ENCODE measurements around the gene C3orf85.
"Not testable (repeated sequence)": the region's sequence is repeated elsewhere in the genome, so short reads cannot be mapped to it uniquely, and the experiment has no call there.

Gene C3orf85

GRCh38 chr3:109132801-109133473 is 3.6 kb upstream of the C3orf85 start:
- Histone ChIP-seq H3K27me3 (ENCODE audit: control insufficient read depth, low read length) (no peaks in the 10 kb centered on the region), H3K27ac (ENCODE audit: low read depth, low read length) (no peak overlapping the region), H3K4me1 (ENCODE audit: control insufficient read depth, low read length) (no peaks in the 10 kb centered on the region), H3K36me3 (ENCODE audit: control insufficient read depth, low read length) (no peaks in the 10 kb centered on the region), H4K20me1 (ENCODE audit: control insufficient read depth, insufficient read depth, low read depth, low read length) (no peaks in the 10 kb centered on the region), H3K9me3 (ENCODE audit: control insufficient read depth, insufficient read depth, low read length) (no peaks in the 10 kb centered on the region), H3F3A (ENCODE audit: control insufficient read depth, insufficient read depth) (no peaks in the 10 kb centered on the region), H3K79me2 (ENCODE audit: control insufficient read depth, low read length) (no peaks in the 10 kb centered on the region), H3K4me3 (ENCODE audit: low read length) (no peak overlapping the region), H3K4me2 (ENCODE audit: low read length) (no peak overlapping the region), H3K9me2 (replicated peaks; ENCODE audit: control insufficient read depth, low read length) (no peaks in the 10 kb centered on the region)
- TF ChIP-seq CTCF (IDR thresholded peaks at IDR 0.05; ENCODE audit: low read depth, low read length, poor library complexity, severe bottlenecking) (no peak), EZH2phosphoT487 (IDR thresholded peaks at IDR 0.05; ENCODE audit: borderline replicate concordance, low read length) (no peak)

GRCh38 chr3:109133474-109133816 is 3.1 kb upstream of the C3orf85 start:
- H4K20me1 ChIP-seq (ENCODE audit: control insufficient read depth, insufficient read depth, low read depth, low read length); H3K27me3 ChIP-seq (ENCODE audit: control insufficient read depth, low read length); H3K27ac ChIP-seq (ENCODE audit: low read depth, low read length); H3K79me2 ChIP-seq (ENCODE audit: control insufficient read depth, low read length); H3K4me1 ChIP-seq (ENCODE audit: control insufficient read depth, low read length); H3F3A ChIP-seq (ENCODE audit: control insufficient read depth, insufficient read depth); H3K4me3 ChIP-seq (ENCODE audit: low read length); H3K36me3 ChIP-seq (ENCODE audit: control insufficient read depth, low read length); H3K4me2 ChIP-seq (ENCODE audit: low read length); H3K9me3 ChIP-seq (ENCODE audit: control insufficient read depth, insufficient read depth, low read length); H3K9me2 ChIP-seq (replicated peaks; ENCODE audit: control insufficient read depth, low read length): not testable (repeated sequence)

GRCh38 chr3:109137761-109138160 is 1.2 kb downstream of the C3orf85 start:
- Histone ChIP-seq H3K27ac (ENCODE audit: low read depth, low read length) (no peak overlapping the region), H3K4me2 (ENCODE audit: low read length) (no peak overlapping the region), H3K27me3 (ENCODE audit: control insufficient read depth, low read length) (no peaks in the 10 kb centered on the region), H3K9me2 (replicated peaks; ENCODE audit: control insufficient read depth, low read length) (no peaks in the 10 kb centered on the region), H3K4me3 (ENCODE audit: low read length) (no peak overlapping the region), H3K79me2 (ENCODE audit: control insufficient read depth, low read length) (no peaks in the 10 kb centered on the region), H3K4me1 (ENCODE audit: control insufficient read depth, low read length) (no peaks in the 10 kb centered on the region), H3K9me3 (ENCODE audit: control insufficient read depth, insufficient read depth, low read length) (no peaks in the 10 kb centered on the region), H3F3A (ENCODE audit: control insufficient read depth, insufficient read depth) (no peaks in the 10 kb centered on the region), H3K36me3 (ENCODE audit: control insufficient read depth, low read length) (no peaks in the 10 kb centered on the region), H4K20me1 (ENCODE audit: control insufficient read depth, insufficient read depth, low read depth, low read length) (no peaks in the 10 kb centered on the region)
- TF ChIP-seq EZH2phosphoT487 (IDR thresholded peaks at IDR 0.05; ENCODE audit: borderline replicate concordance, low read length) (no peak), CTCF (IDR thresholded peaks at IDR 0.05; ENCODE audit: low read depth, low read length, poor library complexity, severe bottlenecking) (no peak)

- Histone ChIP-seq H3K27me3 (ENCODE audit: control insufficient read depth, low read length) (no peaks in the 10 kb centered on the region), H3K4me3 (ENCODE audit: low read length) (no peak overlapping the region), H4K20me1 (ENCODE audit: control insufficient read depth, insufficient read depth, low read depth, low read length) (no peaks in the 10 kb centered on the region), H3K4me2 (ENCODE audit: low read length) (no peak overlapping the region), H3K4me1 (ENCODE audit: control insufficient read depth, low read length) (no peaks in the 10 kb centered on the region), H3K27ac (ENCODE audit: low read depth, low read length) (no peak overlapping the region), H3K9me2 (replicated peaks; ENCODE audit: control insufficient read depth, low read length) (no peaks in the 10 kb centered on the region), H3K9me3 (ENCODE audit: control insufficient read depth, insufficient read depth, low read length) (no peaks in the 10 kb centered on the region), H3K79me2 (ENCODE audit: control insufficient read depth, low read length) (no peaks in the 10 kb centered on the region), H3K36me3 (ENCODE audit: control insufficient read depth, low read length) (no peaks in the 10 kb centered on the region), H3F3A (ENCODE audit: control insufficient read depth, insufficient read depth) (no peaks in the 10 kb centered on the region)
- TF ChIP-seq CTCF (IDR thresholded peaks at IDR 0.05; ENCODE audit: low read depth, low read length, poor library complexity, severe bottlenecking) (no peak), EZH2phosphoT487 (IDR thresholded peaks at IDR 0.05; ENCODE audit: borderline replicate concordance, low read length) (no peak)
These were observed 3.8 kb downstream of the C3orf85 start for GRCh38 chr3:109140318-109140717.
